Fibroblast of pulmonary artery (primary cell): Measurements from ENCODE around the gene HSD3B2.

Source experiments
- DNase-seq: peaks from one replicate; pipeline ENCODE4 v3.0.0-alpha.2; 2010; ENCODE audit warnings: low read depth
- H3K4me3 ChIP-seq: replicated peaks from 2 replicates; pipeline ENCODE4 v1.5.1; 2011; ENCODE audit warnings: low read depth, mild to moderate bottlenecking, control low read depth, low read length, moderate library complexity
- CTCF ChIP-seq: IDR thresholded peaks from 2 replicates; pipeline ENCODE4 v1.5.1; 2011; ENCODE audit warnings: mild to moderate bottlenecking, control low read depth, low read length, inconsistent platforms; ENCODE audit errors: missing control alignments

HSD3B2 gene

GRCh38 chr1:119431836-119432235 lies 16.9 kb downstream of the HSD3B2 start:
- DNase-seq = no peak
- no peak for TF ChIP-seq CTCF

GRCh38 chr1:119435052-119435451 lies 20.1 kb downstream of the HSD3B2 start:
- no peak for DNase-seq
- H3K4me3 ChIP-seq = no peak overlapping the region
- TF ChIP-seq CTCF = no peak

More at GRCh38 chr1:119431836-119432235, 16.9 kb downstream of the HSD3B2 start:
- H3K4me3 ChIP-seq = no peak overlapping the region

- TF ChIP-seq CTCF = no peak
- no peak for DNase-seq
- no peak overlapping the region for H3K4me3 ChIP-seq
These were observed 23.8 kb downstream of the HSD3B2 start for GRCh38 chr1:119438761-119439160.

- H3K4me3 ChIP-seq = no peak overlapping the region
- no peak for DNase-seq
- TF ChIP-seq CTCF = no peak
These were observed 25.9 kb downstream of the HSD3B2 start for GRCh38 chr1:119440721-119441307.

- DNase-seq = no peak
- H3K4me3 ChIP-seq = no peak overlapping the region
- TF ChIP-seq CTCF = no peak
These were observed 27.8 kb downstream of the HSD3B2 start for GRCh38 chr1:119442756-119443155.

GRCh38 chr1:119446321-119446720 lies 31.4 kb downstream of the HSD3B2 start:
- no peak for TF ChIP-seq CTCF
- DNase-seq = no peak
- no peak overlapping the region for H3K4me3 ChIP-seq
